H1 (cell line): ENCODE measurements around the gene CORO1C. TPM values are rescaled to one million over a fixed set of nuclear protein-coding genes. Genes with fewer than 3 reads are reported as not detected.

ENCODE experiments used
- CTCF ChIA-PET: fragments of 300-600 bp; sonication (Branson Sonifier 250); formaldehyde crosslinking; loops from one replicate; lab custom pipeline; 2021; ENCODE audit not compliant: partially characterized antibody; lab: Charles Lee
- POLR2A ChIA-PET: fragments of 300-600 bp; sonication (Branson Sonifier 250); formaldehyde crosslinking; loops from one replicate; lab custom pipeline; 2021; ENCODE audit warnings: inconsistent platforms; ENCODE audit not compliant: partially characterized antibody; lab: Charles Lee
- DNase-seq, 2 experiments: peaks; one replicate each; pipeline versions ENCODE4 v3.0.0 to v3.0.0-alpha.2; 2010 to 2022; ENCODE audit warnings: low spot score in 2 of 2, low read depth in 1 of 2, mixed read lengths in 1 of 2
- FAIRE-seq: peaks from 2 replicates; lab custom pipeline; 2011; peaks lifted over from hg19 to GRCh38; lab: Jason Lieb, UNC
- H2AFZ ChIP-seq: 2 replicates; pipeline ENCODE4 v1.8.1; 2012; ENCODE audit warnings: low read length, inconsistent platforms
- H2AK5ac ChIP-seq: 2 replicates; pipeline ENCODE4 v1.6.1; 2013; ENCODE audit warnings: low read depth, low read length
- H2BK120ac ChIP-seq: replicated peaks from 2 replicates; pipeline ENCODE3; 2013; ENCODE audit warnings: low read depth, low read length, inconsistent platforms
- H2BK12ac ChIP-seq: 2 replicates; pipeline ENCODE4 v1.6.1; 2013; ENCODE audit warnings: low read depth, low read length
- H2BK15ac ChIP-seq: 2 replicates; pipeline ENCODE4 v1.6.1; 2013; ENCODE audit warnings: low read length
- H2BK20ac ChIP-seq: 2 replicates; pipeline ENCODE4 v1.6.1; 2013; ENCODE audit warnings: low read length
- H2BK5ac ChIP-seq: 2 replicates; pipeline ENCODE4 v1.6.1; 2013; ENCODE audit warnings: low read depth, low read length
- H3K14ac ChIP-seq: 2 replicates; pipeline ENCODE4 v1.6.1; 2013; ENCODE audit warnings: inconsistent platforms; ENCODE audit not compliant: insufficient read length
- H3K18ac ChIP-seq: 2 replicates; pipeline ENCODE4 v1.6.1; 2013; ENCODE audit warnings: low read length; ENCODE audit errors: extremely low read depth
- H3K23ac ChIP-seq: 2 replicates; pipeline ENCODE4 v1.6.1; 2013; ENCODE audit warnings: inconsistent platforms; ENCODE audit not compliant: insufficient read length
- H3K23me2 ChIP-seq: 2 replicates; pipeline ENCODE4 v1.6.1; 2013; ENCODE audit warnings: low read depth, low read length
- H3K27ac ChIP-seq: 2 replicates; pipeline ENCODE4 v1.6.1; 2011; ENCODE audit warnings: low read depth, low read length, inconsistent platforms
- H3K27me3 ChIP-seq, 4 experiments: replicated peaks in 1 of 4; 1 replicate in 1 of 4; 2 replicates in 3 of 4; pipeline versions ENCODE4 v1.6.1 to v1.8.1; 2011 to 2013; ENCODE audit warnings: low read length in 3 of 4, mild to moderate bottlenecking in 3 of 4, inconsistent platforms in 2 of 4, mixed read lengths in 2 of 4, moderate library complexity in 1 of 4; ENCODE audit not compliant: control insufficient read depth in 3 of 4, insufficient read depth in 3 of 4; ENCODE audit errors: extremely low read depth in 1 of 4
- H3K36me3 ChIP-seq, 4 experiments: 2 replicates each; pipeline versions ENCODE4 v1.6.1 to v1.8.1; 2011 to 2013; ENCODE audit warnings: mild to moderate bottlenecking in 4 of 4, low read length in 3 of 4, moderate library complexity in 2 of 4, control low read depth in 1 of 4, inconsistent platforms in 1 of 4; ENCODE audit not compliant: insufficient read depth in 4 of 4, control insufficient read depth in 2 of 4
- H3K4ac ChIP-seq: replicated peaks from 2 replicates; pipeline ENCODE3; 2013; ENCODE audit warnings: low read length, low read depth, mixed read lengths, inconsistent platforms; ENCODE audit not compliant: insufficient read length
- H3K4me1 ChIP-seq, 4 experiments: replicated peaks in 1 of 4; 1 replicate in 1 of 4; 2 replicates in 3 of 4; pipeline versions ENCODE4 v1.6.1 to v1.8.1; 2011 to 2013; ENCODE audit warnings: low read length in 3 of 4, inconsistent platforms in 2 of 4, mixed read lengths in 1 of 4; ENCODE audit not compliant: insufficient read depth in 4 of 4, control insufficient read depth in 3 of 4
- H3K4me2 ChIP-seq, 2 experiments: 2 replicates each; pipeline versions ENCODE4 v1.6.1 to v1.8.1; 2011 to 2013; ENCODE audit warnings: low read depth in 2 of 2, low read length in 2 of 2, control low read depth in 1 of 2, inconsistent platforms in 1 of 2, mild to moderate bottlenecking in 1 of 2; ENCODE audit not compliant: insufficient read depth in 1 of 2
- H3K4me3 ChIP-seq, 4 experiments: fragments of 200-600, 300-600 bp in 1 of 4; sonication (generic), shearing (Covaris generic), sonication (Bioruptor Twin) in 1 of 4; 2 replicates each; pipeline versions ENCODE4 v1.5.1 to v1.8.1; 2011 to 2016; ENCODE audit warnings: low read length in 4 of 4, low read depth in 3 of 4, control low read depth in 2 of 4, inconsistent platforms in 2 of 4, mild to moderate bottlenecking in 2 of 4, mixed read lengths in 1 of 4, moderate library complexity in 1 of 4; ENCODE audit not compliant: insufficient read depth in 2 of 4; ENCODE audit errors: extremely low read depth in 1 of 4
- H3K56ac ChIP-seq: replicated peaks from 2 replicates; pipeline ENCODE3; 2013; ENCODE audit warnings: low read depth, mild to moderate bottlenecking, mixed read lengths, low read length, inconsistent platforms; ENCODE audit not compliant: insufficient read length
- H3K79me1 ChIP-seq: 2 replicates; pipeline ENCODE4 v1.6.1; 2013; ENCODE audit warnings: low read depth, low read length, control low read depth
- H3K79me2 ChIP-seq, 2 experiments: 2 replicates each; pipeline versions ENCODE4 v1.6.1 to v1.8.1; 2012 to 2013; ENCODE audit warnings: low read length in 2 of 2, mild to moderate bottlenecking in 2 of 2, inconsistent platforms in 1 of 2; ENCODE audit not compliant: insufficient read depth in 2 of 2, control insufficient read depth in 1 of 2
- H3K9ac ChIP-seq, 4 experiments: replicated peaks in 1 of 4; 1 replicate in 1 of 4; 2 replicates in 3 of 4; pipeline versions ENCODE4 v1.6.1 to v1.8.1; 2011 to 2013; ENCODE audit warnings: low read depth in 3 of 4, low read length in 3 of 4, control low read depth in 2 of 4, mild to moderate bottlenecking in 2 of 4, moderate library complexity in 2 of 4, inconsistent platforms in 1 of 4; ENCODE audit errors: extremely low read depth in 1 of 4
- H3K9me3 ChIP-seq, 2 experiments: 2 replicates each; pipeline versions ENCODE4 v1.6.1 to v1.8.1; 2012 to 2013; ENCODE audit warnings: mild to moderate bottlenecking in 2 of 2, moderate library complexity in 2 of 2, control low read depth in 1 of 2, inconsistent platforms in 1 of 2, low read depth in 1 of 2, low read length in 1 of 2, mixed read lengths in 1 of 2; ENCODE audit not compliant: insufficient read depth in 2 of 2
- H4K20me1 ChIP-seq, 2 experiments: replicated peaks in 1 of 2; 2 replicates each; pipeline versions ENCODE3 to v1.8.1; 2011 to 2013; ENCODE audit warnings: inconsistent platforms in 2 of 2, low read length in 2 of 2, mild to moderate bottlenecking in 1 of 2; ENCODE audit not compliant: insufficient read depth in 2 of 2, control insufficient read depth in 1 of 2
- H4K5ac ChIP-seq: 2 replicates; pipeline ENCODE4 v1.6.1; 2013; ENCODE audit warnings: low read length, low read depth, mixed read lengths, inconsistent platforms; ENCODE audit not compliant: insufficient read length
- H4K8ac ChIP-seq: 2 replicates; pipeline ENCODE4 v1.8.0; 2013; ENCODE audit warnings: mild to moderate bottlenecking, moderate library complexity, low read length, inconsistent platforms; ENCODE audit not compliant: insufficient read depth; ENCODE audit errors: extremely low read depth
- H4K91ac ChIP-seq: replicated peaks from 2 replicates; pipeline ENCODE3; 2013; ENCODE audit warnings: low read length, mixed read lengths, inconsistent platforms; ENCODE audit not compliant: insufficient read length
- ASH2L ChIP-seq: fragments of 200-600, 300-600 bp; sonication (generic); IDR thresholded peaks from one replicate; pipeline ENCODE4 v1.7.1; 2017; ENCODE audit warnings: low read length
- CBX5 ChIP-seq: fragments of 300-800, 300-1000 bp; sonication (generic); IDR thresholded peaks from 2 replicates; pipeline ENCODE4 v1.7.1; 2016; ENCODE audit warnings: antibody characterized with exemption, low read length, low read depth
- EP300 ChIP-seq, 2 experiments: IDR thresholded peaks; 1 replicate in 1 of 2; 2 replicates in 1 of 2; pipeline ENCODE4 v1.6.1; 2011 to 2012; ENCODE audit warnings: low read depth in 2 of 2, low read length in 2 of 2, mild to moderate bottlenecking in 2 of 2, borderline replicate concordance in 1 of 2, inconsistent platforms in 1 of 2, moderate library complexity in 1 of 2
- HDAC2 ChIP-seq, 2 experiments: fragments of 300-600 bp in 1 of 2; sonication (generic) in 1 of 2; IDR thresholded peaks; 2 replicates each; pipeline ENCODE4 v1.6.1; 2011 to 2012; ENCODE audit warnings: low read depth in 2 of 2, low read length in 2 of 2, mild to moderate bottlenecking in 2 of 2, moderate library complexity in 2 of 2, borderline replicate concordance in 1 of 2, inconsistent platforms in 1 of 2
- HDAC6 ChIP-seq: IDR thresholded peaks from one replicate; pipeline ENCODE4 v1.7.1; 2012; ENCODE audit warnings: low read depth, mild to moderate bottlenecking, inconsistent platforms, low read length, moderate library complexity
- JUND ChIP-seq: IDR thresholded peaks from 2 replicates; pipeline ENCODE4 v1.6.1; 2011; ENCODE audit warnings: mild to moderate bottlenecking, improper control_type of control experiment, low read length
- KDM5A ChIP-seq: fragments of 200-600 bp; IDR thresholded peaks from 2 replicates; pipeline ENCODE4 v1.7.1; 2012; ENCODE audit warnings: mild to moderate bottlenecking, low read length, inconsistent platforms, mixed read lengths
- POLR2A ChIP-seq, 2 experiments: IDR thresholded peaks; 1 replicate in 1 of 2; 2 replicates in 1 of 2; pipeline ENCODE4 v1.6.1; 2011; ENCODE audit warnings: low read depth in 2 of 2, low read length in 2 of 2, mild to moderate bottlenecking in 2 of 2; ENCODE audit errors: control extremely low read depth in 1 of 2
- RAD21 ChIP-seq, 2 experiments: IDR thresholded peaks in 1 of 2; conservative IDR thresholded peaks in 1 of 2; 2 replicates each; pipeline ENCODE4 v1.6.1; 2011; ENCODE audit warnings: low read depth in 2 of 2, low read length in 2 of 2, improper control_type of control experiment in 1 of 2, inconsistent platforms in 1 of 2, mild to moderate bottlenecking in 1 of 2, moderate library complexity in 1 of 2
- RBBP5 ChIP-seq: IDR thresholded peaks from 2 replicates; pipeline ENCODE4 v1.7.1; 2012; ENCODE audit warnings: low read depth, mild to moderate bottlenecking, inconsistent platforms, low read length, moderate library complexity, borderline replicate concordance
- SP2 ChIP-seq: IDR thresholded peaks from 2 replicates; pipeline ENCODE4 v1.6.1; 2012; ENCODE audit warnings: mild to moderate bottlenecking, low read length, inconsistent platforms
- polyA plus RNA-seq, 7 experiments: library from polyadenylated mRNA; depleted of rRNA in 3 of 7; stranded (reverse) in 5 of 7; unstranded in 2 of 7; fragments of >200 nt in 5 of 7; fragments of 200-250 nt in 2 of 7; gene quantifications; 1 replicate in 5 of 7; 2 replicates in 1 of 7; 4 replicates in 1 of 7; pipeline versions ENCODE4 v1.2.1 to v1.2.3, GENCODE V29; 2011 to 2013; ENCODE audit warnings: missing spikeins in 2 of 7, mixed read lengths in 2 of 7
- total RNA-seq: library from RNA; stranded (reverse); fragmentation: NEBNext Ultra II Directional; extraction: Animal tissue kit (Norgen Biotek cat#: 25700); gene quantifications from 2 replicates; pipeline ENCODE4 v1.2.1, GENCODE V29; 2021

The CORO1C gene
- total and polyA plus RNA-seq, 2 of the 8 experiments (the other 6 are each of a cell fraction or from before 2014, with no cell fraction given), result 72.7 to 120 TPM

DNA sequence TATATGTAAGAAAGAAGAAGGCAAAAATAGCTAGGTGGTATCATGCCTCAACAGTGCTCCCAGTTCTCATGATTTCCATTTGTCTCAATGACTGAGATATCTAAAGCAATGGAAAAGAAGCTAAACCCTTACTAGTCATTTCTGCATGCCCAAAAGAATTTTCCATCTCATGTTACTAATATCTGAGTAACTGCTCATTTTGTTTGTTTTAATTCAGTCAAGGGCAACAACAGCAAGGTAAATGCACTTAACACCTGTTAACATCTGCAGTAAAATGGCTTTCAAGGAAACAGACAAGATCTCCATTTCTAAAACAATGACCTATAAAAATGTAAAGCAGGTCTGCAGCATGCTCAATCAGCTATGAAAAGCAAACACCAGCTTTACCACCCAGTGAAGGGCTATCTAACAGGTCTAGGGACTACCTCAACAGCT is 78.2 kb downstream of the CORO1C start:
- H3K23me2 ChIP-seq, result no peaks in the 10 kb centered on the region
- ChIA-PET POLR2A (interaction anchor here (0.8 to 1.2 kb wide), 5 partner anchors 11 to 150 kb away, joined by 3 to 5 read pairs (median 4); no protein-coding TSS in a partner anchor), CTCF (interaction anchor here (0.6 to 1.7 kb wide), 6 partner anchors 12 to 205 kb away, joined by 3 to 11 read pairs (median 4); partner anchors contain the start of genes SELPLG and SSH1)
- no peak overlapping the region for H2BK120ac ChIP-seq
- no peak for DNase-seq
- H2BK20ac ChIP-seq, result no peak overlapping the region
- H3K79me2 ChIP-seq, result no peaks in the 10 kb centered on the region
- H3K4me2 ChIP-seq, result peak overlapping the region in 1 of 2 experiments; percentile 32; a peak in 1 of 4 replicates
- no peak overlapping the region for H3K14ac ChIP-seq
- H2AK5ac ChIP-seq, result 0 out of 2 replicates have a peak overlapping the region, but pooled peaks have one; percentile 14
- no peak overlapping the region for H2BK12ac ChIP-seq
- peaks cover 3 to 12% (median 8%) of the 10 kb centered on the region in 4 experiments; a peak in 6 of 7 replicates for H3K4me1 ChIP-seq
- no peak overlapping the region for H2BK15ac ChIP-seq
- no peak overlapping the region for H4K91ac ChIP-seq
- H3K79me1 ChIP-seq, result no peaks in the 10 kb centered on the region
- H3K9ac ChIP-seq, result no peak overlapping the region
- H4K8ac ChIP-seq, result no peak overlapping the region
- no peak overlapping the region for H2AFZ ChIP-seq
- peak overlapping the region in 1 of 4 experiments; percentile 4; a peak in 1 of 8 replicates for H3K4me3 ChIP-seq
- H4K5ac ChIP-seq, result no peak overlapping the region
- FAIRE-seq, result no peak
- H3K27ac ChIP-seq, result no peak overlapping the region
- no peak overlapping the region for H2BK5ac ChIP-seq
- H4K20me1 ChIP-seq, result no peaks in the 10 kb centered on the region
- H3K56ac ChIP-seq, result no peak overlapping the region
- H3K36me3 ChIP-seq, result peaks cover 4 to 51% (median 33%) of the 10 kb centered on the region in 4 experiments; a peak in 7 of 8 replicates
- no peak overlapping the region for H3K4ac ChIP-seq
- peaks cover 0 to 4% of the 10 kb centered on the region in 2 experiments; a peak in 2 of 4 replicates for H3K9me3 ChIP-seq
- H3K18ac ChIP-seq, result no peak overlapping the region
- no peak for TF ChIP-seq HDAC2 (IDR thresholded peaks at IDR 0.05; ENCODE audit: borderline replicate concordance in 1 of 2, low read depth in 2 of 2, low read length in 2 of 2)
- TF ChIP-seq JUND, result no peak
- TF ChIP-seq CBX5, result no peak
- no peak for TF ChIP-seq KDM5A
- no peak for TF ChIP-seq ASH2L
- TF ChIP-seq SP2, result no peak
- no peak for TF ChIP-seq RBBP5
- no peak for TF ChIP-seq RAD21 (IDR thresholded peaks at IDR 0.05 in 1 of 2, conservative IDR thresholded peaks at IDR 0.05 in 1 of 2; ENCODE audit: low read depth in 2 of 2, low read length in 2 of 2)
- no peak for TF ChIP-seq EP300 (IDR thresholded peaks at IDR 0.05; ENCODE audit: borderline replicate concordance in 1 of 2, low read depth in 2 of 2, low read length in 2 of 2)
- TF ChIP-seq POLR2A (IDR thresholded peaks at IDR 0.05; ENCODE audit: control extremely low read depth in 1 of 2, low read depth in 2 of 2, low read length in 2 of 2), result no peak
- no peak for TF ChIP-seq HDAC6
- no peak overlapping the region for H3K23ac ChIP-seq
- H3K27me3 ChIP-seq, result no peaks in the 10 kb centered on the region
